AG08395 (cell line): ENCODE results near the gene PCBP2.
A peak's percentile ranks its signal among the peaks of the same experiment; 100 is the strongest.
"Not testable (repeated sequence)": the region's sequence is repeated elsewhere in the genome, so short reads cannot be mapped to it uniquely, and the experiment has no call there.

Experiments
- DNase-seq: peaks from one replicate; pipeline ENCODE4 v3.0.0; 2012; ENCODE audit warnings: mixed read lengths, low spot score

The PCBP2 gene

DNA sequence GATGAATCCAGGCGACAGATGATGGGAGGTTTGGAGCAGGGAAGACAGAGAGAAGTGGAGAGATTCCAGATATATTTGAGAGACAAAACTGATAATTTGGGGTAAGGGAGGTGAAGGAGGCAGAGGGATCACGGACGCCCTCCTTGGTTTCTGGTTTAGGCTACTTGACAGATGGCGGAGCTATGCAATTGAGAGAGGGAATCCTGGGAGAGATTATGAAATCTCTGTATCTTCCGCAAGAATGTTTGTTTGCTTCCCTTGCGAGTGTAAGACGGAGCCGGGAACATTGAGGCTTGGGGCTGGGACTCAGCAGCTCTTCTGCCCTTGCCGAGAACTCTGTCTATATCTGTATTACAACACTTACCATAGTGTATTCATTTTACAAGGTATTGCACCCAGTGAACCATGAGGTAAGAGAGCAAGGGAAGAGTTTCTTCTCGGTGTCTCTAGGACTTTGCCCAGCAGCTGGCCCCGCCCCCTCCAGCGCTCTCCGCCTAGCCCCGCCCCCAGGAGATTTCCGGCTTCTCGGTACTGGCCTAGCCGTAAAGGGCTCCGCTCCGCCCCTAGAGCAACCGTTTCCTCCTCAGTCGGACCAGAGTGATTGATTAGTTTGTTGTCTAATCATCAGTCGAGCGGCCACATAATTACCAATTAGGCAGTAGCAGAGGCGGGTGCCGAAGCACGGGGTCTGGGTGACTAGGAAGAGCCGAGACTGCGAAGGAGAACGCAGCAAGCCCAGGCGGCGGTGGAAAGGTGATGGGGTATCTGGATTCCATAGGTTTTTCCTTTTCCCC, 10.7 kb upstream of the PCBP2 start, which contains the start of gene PRR13:
Gene PRR13 (plus strand): TSS at position 695 of the 794 bp plus-strand sequence. CDS start 981 bp downstream, outside the sequence.
- peak; percentile 98 for DNase-seq

DNA sequence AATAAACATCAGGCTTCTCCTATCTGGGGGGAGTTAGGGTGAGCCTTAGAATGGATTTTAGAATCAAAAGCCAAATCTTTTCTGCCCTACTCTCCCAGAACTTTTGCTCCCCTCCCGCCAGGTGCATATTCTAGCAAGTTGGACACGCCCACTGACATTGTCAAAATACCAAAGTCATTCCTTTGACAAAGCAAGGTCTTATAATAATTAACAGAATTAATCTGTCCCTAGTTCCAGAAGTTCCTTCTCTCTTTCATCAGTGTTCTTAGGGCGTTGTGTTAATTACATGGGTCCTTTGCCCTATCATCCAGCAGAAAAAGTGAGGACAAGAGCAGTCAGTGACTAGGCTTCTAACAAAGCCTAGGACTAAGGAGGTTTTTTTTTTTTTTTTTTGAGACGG, 7.9 kb upstream of the PCBP2 start:
- DNase-seq, result no peak

GRCh38 chr12:53444593-53445325, 7.1 kb upstream of the PCBP2 start:
- not testable (repeated sequence) for DNase-seq

DNA sequence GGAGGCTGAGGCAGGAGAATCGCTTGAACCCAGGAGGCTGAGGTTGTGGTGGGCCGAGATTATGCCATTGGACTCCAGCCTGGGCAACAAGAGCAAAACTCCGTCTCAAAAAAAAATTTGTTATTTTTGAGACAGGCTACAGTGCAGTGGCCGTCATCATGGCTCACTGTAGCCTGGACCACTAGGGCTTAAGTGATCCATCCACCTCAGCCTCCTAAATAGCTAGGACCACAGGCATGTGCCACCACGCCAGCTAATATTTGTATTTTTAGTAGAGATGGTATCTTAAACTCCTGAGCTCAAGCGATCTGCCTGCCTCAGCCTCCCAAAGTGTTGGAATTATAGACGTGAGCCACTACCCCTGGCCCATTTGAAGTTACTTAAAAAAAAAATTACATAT, 966 bp upstream of the PCBP2 start:
- DNase-seq, result no peak

DNA sequence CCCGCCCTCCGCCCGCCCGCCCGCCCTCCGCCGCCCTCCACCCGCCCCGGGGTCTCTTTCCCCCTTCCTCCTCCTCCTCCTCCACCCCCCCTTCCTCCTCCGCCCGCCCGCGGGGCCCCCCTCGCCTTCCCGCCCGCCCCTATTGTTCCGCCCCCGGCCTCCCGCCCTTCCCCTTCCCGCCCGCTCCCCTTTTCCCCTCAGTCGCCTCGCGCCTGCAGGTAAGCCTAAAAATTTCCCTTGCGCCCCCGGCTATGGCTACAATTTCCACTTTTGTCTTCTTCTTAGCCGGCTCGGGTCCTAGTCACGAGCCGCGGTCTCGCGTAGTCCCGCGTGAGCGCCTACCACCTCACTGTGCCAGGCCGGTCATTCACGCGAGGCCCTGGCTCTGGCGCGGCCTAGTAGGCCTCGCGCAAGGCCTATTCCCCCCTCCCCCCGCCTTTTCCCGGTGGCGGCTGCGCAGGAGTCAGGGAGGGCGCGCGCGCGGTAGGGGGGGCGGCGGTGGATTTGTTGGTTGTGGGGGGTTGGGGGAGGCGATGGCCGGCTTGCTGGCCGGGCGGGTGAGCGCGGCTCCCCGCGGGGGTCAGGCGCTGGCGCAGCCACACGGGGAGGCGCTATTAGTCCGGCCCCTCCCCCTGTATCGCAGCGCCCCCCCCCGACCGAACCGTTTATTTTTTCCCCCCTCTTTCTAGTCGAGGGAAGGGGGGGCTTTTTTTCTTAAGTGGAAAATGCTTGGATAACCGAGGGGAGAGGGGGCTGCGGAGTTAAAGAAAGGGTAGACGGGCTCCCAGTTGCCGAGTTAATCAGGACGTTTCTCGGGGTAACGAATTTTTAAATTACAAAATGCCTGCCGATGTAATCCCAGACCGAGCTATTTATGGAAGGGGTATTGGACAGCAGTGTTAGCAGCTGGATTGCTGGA, 516 bp downstream of the PCBP2 start:
- DNase-seq, result peak; percentile 88

DNA sequence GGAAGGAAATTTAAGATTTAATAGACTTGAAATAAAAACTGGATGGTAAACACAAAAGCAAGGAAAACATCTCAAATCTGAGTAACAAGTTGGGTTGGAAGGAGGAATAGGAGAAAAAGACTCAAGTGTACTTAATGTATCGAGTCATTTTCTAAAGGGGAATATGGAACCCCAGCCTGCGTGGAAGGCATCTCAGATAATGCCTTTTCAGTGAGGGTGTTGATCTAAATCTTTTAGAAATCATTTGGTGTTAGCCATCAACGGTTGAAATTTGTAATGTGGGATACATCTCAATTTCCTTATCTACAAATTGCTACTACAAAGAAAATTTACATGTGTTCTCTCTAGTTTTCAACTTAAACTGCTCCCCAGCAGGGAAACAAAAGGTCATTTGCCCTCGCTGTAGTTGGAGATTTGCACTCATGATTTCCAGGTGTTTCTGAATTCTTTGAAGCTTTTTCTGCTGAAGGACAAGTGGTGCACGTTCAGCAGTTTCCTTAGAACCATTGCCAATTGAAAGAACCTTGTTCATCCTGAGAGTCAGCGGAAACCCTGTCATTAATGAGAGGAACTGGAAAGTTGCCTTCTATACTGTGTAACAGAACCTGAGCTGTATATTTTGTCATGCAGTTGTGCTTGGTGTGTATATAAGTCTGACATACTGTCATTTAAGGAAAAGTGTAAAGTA, 2.2 kb downstream of the PCBP2 start:
- DNase-seq, result no peak

GRCh38 chr12:53454707-53455106, 2.8 kb downstream of the PCBP2 start:
- no peak for DNase-seq

- DNase-seq, result no peak
Measured at GRCh38 chr12:53456654-53457366, 4.9 kb downstream of the PCBP2 start.

DNA sequence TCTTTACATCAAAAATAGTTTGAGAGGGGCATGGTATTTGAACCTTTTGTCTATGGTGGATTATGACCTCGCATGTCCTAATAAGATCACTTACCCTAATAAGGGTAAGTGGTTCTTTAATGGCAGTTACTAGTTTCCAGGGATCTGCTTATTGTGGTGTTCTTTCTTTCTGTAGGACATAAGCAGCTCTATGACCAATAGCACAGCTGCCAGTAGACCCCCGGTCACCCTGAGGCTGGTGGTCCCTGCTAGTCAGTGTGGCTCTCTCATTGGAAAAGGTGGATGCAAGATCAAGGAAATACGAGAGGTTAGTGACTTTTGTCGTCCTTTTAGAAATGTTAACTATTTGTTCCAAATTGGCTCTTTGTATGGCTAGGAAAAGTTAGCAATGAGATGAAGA, 7.2 kb downstream of the PCBP2 start:
- no peak for DNase-seq

DNA sequence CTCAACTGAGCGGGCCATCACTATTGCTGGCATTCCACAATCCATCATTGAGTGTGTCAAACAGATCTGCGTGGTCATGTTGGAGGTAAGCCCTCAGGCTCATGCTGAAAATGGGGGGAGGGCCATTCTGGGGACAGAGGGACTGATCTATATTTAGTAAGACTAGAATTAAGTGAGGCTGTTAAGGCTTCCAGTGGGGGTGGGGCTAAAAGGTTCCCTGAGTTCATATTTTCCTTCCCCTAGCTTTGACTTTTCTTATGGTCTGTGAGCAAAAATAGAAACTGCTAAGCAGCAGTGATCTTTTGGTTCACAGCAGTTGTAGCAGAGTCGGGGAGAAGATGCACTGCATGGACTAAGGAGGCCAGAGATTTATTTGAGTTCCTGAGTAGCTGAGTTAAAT, 9.2 kb downstream of the PCBP2 start:
- no peak for DNase-seq

DNA sequence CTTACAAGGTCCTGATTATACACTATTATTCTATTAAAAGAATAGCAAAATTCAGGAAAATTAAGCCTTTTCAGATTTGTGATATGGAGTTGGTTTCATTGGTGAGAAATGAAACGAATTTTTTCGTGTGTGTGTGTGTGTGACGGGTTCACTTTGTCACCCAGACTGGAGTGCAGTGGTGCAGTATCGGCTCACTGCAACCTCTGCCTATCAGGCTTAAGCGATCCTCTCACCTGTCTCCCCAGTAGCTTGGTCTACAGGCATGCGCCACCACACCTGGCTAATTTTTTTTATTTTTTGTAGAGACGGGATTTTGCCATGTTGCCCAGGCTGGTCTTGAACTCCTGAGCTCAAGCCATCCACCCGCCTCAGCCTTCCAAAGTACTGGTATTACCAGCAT, 9.7 kb downstream of the PCBP2 start:
- no peak for DNase-seq

DNA sequence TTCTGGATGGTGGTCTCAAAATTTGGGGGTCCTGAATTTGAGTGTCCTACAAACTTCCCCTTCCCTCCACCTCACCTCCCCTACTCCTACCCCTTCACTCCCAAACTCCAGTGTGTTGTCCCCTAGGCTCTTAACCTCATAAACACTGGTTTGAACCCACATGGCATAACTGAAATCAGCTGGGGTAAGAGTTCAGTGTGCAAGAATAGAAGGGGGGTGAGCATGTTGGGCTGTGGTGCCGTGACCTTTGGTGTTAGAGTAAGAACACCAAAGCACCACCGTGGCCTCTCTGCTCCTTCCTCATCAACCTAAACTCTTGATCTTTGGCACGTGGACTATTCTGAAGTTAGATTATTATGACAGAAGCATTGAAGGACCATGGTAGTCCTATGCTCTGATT, 11.0 kb downstream of the PCBP2 start:
- no peak for DNase-seq

- DNase-seq, result no peak
Measured at GRCh38 chr12:53463802-53464560, 12.1 kb downstream of the PCBP2 start.

DNA sequence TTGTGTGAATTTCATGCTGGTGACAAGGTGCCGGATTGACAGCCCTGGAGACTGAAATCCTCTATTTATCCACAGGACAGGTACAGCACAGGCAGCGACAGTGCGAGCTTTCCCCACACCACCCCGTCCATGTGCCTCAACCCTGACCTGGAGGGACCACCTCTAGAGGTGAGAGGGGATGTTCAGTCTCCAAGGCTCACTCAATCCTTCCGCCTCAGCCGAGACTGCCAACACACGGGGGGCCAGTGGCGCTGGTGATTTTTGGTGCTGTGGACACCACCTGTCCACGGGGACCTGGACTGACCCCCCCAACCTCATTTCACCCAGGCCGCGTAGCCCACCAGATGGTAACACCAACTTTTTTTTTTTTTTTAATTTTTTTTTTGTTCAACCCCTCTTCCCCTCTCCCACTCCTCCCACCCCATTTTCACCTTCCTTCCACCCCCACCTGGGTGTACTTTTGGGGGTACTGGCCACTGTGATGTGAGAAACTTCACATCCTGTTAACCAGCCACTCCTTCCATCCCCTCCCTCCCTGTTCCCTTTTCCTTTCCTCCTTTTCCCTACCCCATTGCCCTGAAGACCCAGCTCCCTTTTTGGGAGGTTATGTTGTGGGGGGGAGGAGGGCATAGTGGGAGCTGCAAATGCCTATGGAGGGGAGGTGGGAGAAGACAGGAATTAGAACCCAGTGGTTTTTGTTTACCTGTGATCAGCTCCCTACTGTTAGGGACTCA, 12.9 kb downstream of the PCBP2 start:
- DNase-seq, result no peak

- DNase-seq, result no peak
Measured at GRCh38 chr12:53465679-53466078, 13.8 kb downstream of the PCBP2 start.

- DNase-seq, result no peak
Measured at GRCh38 chr12:53466640-53467039, 14.7 kb downstream of the PCBP2 start.

GRCh38 chr12:53467082-53467481, 15.2 kb downstream of the PCBP2 start:
- no peak for DNase-seq

DNA sequence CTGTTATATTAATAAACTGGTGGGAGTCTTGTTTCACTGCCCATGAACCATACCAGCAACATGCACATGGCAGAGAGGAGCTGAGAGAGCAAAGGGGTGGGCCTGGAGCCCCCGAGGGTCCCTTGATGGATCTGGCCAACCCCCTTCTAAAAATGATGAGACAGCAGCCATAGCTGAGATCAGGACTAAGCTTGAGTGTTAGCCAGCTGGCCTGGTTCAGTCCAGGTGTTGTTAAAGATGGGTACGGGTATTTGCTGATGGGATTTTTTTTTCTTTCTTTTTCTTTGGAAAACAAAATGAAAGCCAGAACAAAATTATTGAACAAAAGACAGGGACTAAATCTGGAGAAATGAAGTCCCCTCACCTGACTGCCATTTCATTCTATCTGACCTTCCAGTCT, 16.0 kb downstream of the PCBP2 start:
- no peak for DNase-seq

DNA sequence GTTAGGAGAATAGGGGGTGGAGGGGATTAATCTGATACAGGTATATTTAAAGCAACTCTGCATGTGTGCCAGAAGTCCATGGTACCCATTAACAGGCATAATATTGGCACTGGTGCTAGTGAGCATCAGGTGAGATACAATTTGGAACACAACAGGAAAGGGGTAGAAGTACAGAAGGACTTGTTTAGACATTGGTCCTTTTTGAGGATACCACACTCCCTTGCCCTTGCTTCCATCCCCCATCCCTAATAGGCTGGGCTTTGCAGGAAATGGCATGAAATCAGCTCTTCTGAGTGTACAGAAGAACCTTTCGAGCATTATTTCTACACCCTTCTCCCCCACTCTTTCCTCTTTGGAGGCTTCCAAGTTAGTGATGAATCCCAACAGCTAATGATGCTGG, 16.4 kb downstream of the PCBP2 start:
- no peak for DNase-seq
